CD4-positive, alpha-beta T cell treated with Interleukin-10 for 1 hour (primary cell): ENCODE results near the gene ABCC8.

Experiments used
- DNase-seq: peaks from one replicate; pipeline ENCODE4 v3.0.0-alpha.2; 2020

Gene ABCC8

DNA sequence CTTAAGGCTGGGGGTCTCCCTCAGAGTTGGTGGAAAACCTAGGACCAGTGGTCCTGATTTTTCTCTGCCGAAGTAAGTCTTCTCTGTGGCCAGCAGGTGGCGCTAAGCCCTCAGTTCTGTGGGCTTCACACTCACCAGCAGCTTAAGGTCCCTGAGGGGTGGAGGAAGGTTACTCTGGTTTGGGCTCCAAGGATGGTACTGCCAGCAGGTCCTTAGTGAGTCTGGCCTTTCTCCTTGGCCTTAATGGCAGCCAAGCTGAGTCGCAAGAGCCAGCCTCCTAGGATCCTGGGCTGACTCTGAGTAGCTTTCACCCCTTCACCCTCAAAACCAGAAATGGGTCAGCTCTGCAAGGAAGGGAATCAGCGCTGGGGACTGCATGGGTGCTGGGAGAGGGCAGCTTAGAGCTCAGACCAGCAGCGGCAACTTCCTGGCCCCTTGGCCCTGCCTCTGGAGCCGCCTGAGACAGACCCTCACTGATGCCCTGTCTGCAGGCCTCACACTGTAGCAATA, 92.6 kb downstream of the ABCC8 start:
- peak; percentile 77 for DNase-seq

DNA sequence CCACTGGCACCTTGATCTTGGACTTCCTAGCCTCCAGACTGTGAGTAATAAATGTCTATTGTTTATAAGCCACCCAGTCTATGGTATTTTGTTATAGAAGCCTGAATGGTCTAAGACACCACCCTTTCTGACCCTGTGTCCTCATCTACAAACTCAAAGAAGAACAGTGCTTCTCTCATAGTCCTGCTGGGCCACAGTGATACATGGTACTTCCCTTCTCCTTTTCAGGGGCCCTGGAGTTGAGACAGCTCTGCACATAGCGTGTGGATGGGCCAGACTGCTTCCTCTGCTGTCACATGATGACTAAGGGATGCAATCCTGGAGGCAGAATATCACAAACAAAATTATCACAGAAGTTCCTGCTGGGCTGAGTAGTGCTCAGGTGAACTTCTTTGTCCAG, 93.2 kb downstream of the ABCC8 start:
- DNase-seq = no peak

DNA sequence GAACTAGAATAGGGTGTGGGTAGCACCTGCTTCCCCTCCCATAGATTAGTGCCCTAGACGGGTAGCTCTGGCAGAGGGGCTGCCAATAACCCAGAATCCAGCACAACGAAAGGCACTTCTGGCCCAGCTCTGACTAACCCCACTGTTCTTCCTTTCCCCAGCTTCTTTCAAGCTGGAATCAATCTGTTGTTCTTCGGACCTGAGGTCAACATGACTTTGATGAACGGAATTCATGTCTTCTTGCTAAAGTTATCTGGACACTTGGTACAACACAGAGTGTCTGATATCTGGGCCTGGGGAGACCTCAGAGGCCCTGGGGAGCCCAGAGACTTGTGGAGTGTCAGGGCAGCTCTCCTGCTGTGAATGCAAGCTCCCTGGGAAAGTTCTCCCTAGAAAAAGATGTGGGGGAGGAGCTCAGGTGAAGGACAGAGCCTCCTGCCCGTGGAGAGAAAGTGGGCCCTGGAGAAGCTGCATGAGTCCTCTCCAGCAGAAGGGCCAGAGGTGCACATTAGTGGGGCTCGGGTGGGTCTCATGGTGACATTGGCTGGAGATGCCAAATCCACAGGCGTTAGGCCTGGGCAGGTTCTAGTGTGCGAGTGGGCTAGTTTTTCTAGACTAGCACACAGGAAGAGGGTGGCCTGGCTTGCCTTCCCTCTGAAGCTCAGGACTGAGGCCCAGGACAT, 94.5 kb downstream of the ABCC8 start:
- no peak for DNase-seq

DNA sequence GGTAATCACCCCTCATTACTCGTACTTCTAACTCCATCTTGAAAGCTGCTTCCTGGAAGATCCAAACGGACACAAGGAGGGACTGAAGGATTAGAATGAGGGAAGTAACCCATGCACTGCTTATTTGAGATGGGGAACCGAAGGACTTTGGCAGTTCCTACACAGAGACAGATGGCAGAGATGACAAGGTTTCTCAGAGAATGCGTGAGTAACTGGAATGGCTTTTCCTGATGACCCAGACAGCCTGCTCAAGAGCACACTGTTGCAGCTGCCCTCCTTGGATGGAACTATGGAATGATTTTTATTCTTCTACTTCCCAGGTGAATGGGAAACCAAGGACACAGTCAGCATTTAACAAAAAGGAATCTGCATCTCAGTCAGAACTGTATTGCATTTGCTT, 95.5 kb downstream of the ABCC8 start:
- DNase-seq = no peak

DNA sequence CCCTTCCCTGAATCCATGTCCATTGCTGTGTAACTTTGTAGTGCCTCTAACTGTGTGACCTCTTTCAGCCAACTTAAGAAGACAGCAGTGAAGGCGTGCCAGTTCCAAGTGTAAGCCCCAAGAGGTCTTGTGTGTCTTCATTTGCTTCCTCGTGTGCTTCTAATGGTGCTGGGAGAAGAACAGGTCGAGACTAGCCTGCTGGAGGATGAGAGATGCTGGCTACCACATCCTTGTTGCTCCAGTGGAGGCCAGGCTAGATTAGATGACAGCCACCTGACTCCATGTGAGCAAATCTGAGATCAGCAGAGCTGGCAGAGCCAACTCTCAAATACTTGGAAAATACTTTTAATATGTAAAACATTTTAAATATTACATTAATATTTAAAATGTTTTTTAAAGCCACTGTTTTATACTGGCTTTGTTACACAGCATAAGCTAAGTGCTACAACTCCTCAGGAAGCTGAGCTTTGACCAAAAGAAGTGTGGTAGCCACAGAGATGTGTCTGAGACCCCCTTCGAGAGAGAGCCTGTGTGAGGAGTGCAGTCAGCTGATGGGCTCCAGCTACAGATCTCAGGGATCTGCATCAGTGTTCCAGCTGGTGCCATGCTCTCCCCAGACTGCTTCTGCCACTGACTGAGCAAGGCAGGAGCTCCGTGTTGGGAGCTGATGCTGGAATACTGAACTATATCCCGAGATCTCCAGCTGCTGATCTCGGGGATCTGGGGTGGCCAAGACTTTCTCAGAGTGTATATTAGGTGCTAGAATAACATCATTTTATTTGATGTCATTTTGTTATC, 97.1 kb downstream of the ABCC8 start:
- DNase-seq = no peak

DNA sequence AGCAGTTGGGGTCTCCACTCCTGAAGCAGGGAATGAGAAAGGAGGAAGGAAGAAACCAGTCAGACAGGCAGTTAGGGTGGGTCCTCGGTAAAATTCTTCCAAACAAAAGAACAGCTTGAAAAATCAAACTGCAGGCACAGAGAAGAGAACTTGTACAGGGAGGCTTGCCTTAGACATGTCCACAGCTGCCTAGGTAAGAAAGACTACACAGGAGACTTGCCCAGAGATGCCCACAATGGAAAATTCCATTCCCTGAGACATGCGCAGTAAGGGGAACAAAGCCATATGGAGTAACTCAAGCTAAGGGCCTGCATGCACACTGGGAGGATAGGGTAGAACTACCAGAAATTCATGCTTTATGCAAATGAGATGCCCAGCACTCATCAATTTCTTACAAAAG, 98.0 kb downstream of the ABCC8 start:
- DNase-seq = no peak

DNA sequence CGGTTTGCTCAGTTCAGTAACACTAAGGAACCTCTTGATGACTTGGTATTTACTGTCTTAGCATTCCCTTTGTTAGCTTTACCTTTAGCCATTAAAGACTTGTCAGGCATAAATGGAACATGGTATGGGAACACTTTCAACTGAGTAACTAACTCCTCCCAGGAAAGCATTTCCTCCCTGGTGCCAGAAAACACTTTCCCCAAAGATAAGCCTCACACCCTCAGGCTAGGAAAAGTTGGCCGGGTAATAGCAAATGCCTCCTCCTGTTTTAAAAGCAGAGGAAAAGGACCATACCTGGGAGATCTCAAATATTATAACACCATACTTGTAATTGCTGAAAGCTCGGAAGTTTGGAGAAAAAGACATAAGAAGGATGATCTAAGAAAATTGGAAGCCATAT, 100.2 kb downstream of the ABCC8 start:
- no peak for DNase-seq

DNA sequence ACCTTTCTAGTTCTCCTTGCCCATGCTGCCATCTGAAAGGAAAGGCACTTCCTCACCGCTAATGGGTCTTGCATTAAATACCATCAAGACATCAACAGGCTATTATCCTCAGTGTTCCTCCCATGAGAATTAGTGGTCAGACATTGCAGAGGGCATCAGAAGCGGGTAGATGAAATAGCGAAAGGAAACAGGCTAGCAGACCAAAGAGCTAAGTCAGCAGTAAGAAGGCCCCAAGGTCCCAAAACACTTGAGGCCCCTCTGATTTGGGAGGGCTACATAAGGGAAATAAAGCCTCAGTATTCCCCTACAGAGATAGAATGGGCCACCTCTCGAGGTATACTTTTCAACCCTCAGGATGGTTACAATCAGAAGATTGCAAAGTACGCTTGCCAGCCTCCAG, 101.1 kb downstream of the ABCC8 start:
- DNase-seq = no peak

DNA sequence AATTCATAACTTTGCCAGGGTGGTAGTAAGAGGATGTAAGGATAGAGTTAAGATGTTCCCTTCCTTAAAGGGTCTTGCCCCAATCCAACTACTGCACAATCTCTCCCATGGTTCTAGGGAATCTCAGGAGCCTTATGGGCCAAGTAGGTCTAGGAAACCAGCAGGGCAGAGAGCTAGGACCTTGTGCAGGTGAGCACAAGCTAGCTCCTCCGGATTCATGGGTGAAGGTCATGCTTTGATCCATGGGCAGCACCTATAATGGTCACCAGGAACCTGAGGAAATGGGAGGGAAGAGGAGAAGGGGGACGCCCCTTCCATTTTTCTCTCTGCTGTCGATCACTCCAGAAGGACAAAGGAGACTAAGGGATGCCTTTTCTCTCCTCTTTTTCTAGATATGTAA, 105.0 kb downstream of the ABCC8 start:
- no peak for DNase-seq

DNA sequence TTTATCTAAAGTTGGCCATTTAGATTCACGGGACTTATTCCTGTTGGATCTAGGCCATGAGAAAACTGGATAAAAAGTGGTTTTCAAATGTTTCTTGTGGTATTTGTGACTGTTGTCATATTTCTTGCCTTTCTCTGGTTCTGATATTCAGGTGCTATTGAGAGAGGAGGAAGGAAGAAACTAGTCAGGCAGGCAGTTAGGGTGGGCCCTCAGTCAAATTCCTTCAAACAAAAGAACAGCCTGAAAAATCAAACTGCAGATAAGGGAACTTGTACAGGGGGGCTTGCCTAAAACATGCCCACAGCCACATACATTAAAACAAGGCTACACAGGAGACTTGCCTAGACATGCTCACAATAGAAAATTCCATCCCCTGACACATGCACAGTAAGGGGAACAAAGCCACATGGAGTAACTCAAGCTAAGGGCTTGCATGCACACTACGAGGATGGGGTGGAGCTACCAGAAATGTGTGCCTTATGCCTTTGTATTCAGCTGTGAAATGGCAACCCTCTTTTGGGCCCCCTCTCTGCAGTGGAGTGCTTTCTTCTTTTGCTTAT, 106.9 kb downstream of the ABCC8 start:
- DNase-seq = no peak

DNA sequence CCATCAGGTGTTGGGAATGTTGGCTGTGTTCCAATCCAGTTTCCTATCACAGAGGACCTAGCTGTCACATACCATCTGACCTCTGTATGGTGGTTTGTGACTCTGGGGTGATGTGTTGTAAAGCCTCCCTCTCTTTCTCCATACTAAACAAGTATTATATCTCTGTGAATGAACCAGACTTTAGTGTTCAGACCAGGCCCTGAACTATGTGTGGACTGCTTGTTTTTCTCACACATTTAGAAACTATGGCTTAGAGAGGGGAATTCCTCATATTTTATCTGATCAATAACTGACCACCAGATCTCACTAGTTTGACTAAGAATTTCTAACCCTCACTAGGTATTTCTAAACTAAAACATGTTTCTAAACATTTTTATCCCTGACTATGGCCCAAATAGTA, 107.6 kb downstream of the ABCC8 start:
- DNase-seq = no peak

DNA sequence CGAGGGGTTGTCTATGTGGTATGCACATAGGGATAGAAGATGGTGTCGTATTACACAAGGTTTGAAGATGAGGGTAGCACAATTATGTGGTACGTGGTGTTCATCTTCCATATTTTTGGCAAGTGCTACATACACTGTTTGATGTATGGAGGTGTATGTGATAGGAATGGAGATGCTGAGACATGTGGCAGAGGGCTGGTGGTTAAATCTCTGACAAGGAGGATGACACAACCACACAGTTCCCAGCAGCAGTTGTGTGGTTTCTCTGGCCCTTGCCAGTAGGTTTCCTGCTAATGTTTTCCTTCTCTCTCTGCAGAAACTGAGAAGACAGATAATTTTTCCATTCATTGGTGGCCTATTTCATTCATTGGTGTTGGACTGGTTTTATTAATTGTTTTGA, 108.1 kb downstream of the ABCC8 start:
- DNase-seq = no peak

DNA sequence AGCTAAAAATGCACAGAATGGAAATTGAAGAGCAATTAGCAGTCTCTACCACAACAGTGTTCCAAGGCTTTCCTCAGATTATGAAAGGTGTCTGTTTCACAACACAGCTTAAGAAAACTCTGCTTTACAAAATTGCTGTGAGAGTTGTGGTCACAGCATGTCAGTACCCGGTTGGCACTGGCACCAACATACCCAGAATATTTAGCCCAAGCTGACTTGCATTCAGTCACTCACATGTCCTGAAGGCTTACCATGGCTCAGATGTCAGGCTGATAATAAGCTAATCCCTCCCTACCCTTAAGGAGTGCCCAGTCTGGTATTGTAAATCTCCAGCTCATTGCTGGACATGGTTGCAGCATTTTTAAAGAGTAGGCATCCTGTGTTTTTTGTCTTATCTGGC, 110.2 kb downstream of the ABCC8 start:
- no peak for DNase-seq

DNA sequence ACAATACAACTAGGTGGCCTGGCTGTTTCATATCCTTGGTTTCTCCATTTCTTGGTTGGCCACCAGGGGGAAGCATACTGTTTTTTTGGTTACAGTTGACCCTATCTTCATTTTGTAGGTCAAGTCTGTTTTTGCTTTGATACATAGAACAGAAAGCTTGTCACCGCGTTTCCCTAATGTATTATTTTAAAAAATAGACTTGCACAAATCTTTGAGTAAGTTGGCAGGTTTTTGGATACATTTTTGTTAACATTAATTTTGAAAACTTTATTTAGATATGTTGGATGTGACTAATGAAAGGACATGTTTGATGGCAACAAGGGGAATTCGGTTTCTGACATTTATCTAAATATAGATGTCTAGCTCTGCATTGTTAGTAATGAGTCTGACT, 122.0 kb downstream of the ABCC8 start:
- peak; percentile 81 for DNase-seq

DNA sequence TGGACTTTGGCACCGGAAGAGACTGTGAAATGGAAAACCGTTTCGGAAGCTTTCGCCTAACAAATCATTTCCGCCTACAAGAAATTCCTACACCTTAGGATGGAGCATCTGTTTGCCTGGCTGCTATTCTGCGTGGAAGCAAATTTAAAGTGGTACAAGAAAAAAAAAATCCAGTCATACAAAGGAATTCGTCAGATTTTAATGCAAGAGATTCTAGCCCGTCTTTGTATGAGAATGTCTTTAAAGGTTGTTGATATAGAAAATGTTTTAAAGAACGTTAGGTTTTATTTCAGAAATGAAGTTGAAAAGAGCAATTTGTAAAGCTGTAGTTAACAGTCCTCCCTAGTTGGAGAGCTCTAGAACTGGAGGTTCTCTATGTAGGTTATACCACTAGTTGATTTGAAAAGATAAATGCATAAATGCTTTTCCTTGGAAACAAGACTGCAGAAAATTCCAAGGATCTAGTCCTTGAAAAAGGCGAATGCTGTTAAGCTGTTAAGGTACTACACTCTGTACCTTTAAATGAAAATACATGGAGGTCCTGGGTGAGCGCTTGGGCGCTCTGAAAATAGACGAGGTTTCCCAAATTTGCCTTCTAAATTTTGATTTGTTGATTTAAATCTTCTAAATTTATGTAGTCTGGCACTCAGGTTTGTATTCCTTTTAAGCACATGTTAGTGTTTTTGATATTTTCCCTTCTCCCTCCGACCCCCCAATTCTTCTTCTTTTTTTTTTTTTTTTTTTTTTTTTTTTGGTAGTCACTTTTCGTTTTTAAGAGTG, 122.6 kb downstream of the ABCC8 start:
- DNase-seq = no peak

DNA sequence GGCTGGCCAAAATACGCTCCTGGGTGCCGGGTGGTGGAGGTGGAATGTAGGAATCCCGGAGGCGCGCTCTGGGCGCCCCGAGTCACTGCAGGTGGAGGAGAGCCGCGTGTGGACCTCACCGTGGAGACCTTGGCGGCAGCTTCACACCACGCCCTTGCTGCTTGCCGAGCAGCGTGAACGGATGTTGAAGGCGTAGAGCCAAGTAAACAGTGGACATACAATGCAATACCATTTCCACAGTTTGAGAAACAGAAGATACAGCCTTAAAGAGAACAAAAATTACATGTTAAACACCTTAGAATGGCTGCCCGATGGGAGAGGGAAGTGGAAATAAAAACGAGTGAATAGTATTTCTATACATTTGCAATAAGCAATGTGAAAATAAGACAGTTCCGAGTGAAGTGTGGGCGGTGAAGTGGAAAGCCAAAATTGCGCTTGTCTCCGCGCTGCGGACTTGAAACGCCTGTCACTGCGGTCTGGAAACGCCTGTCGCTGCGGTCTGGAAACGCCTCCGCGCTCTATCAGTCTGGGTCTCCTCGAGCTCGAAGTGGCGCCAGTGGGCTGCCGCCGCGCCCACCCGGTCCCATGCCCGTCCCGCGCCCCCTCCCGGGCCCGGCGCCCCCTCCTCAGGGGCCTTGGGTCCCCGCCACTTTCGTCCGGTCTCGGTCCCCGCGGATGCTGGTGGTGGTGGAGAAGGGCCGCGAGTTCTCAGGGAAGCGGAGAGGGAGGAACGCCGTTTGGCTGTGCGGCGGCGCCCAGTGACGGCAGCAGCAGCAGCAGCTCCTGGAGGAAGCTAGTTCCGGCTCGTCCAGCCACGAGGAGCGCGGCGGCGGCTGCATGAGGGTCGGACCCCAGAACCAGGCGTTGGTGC, 123.5 kb downstream of the ABCC8 start:
- peak; percentile 46 for DNase-seq

DNA sequence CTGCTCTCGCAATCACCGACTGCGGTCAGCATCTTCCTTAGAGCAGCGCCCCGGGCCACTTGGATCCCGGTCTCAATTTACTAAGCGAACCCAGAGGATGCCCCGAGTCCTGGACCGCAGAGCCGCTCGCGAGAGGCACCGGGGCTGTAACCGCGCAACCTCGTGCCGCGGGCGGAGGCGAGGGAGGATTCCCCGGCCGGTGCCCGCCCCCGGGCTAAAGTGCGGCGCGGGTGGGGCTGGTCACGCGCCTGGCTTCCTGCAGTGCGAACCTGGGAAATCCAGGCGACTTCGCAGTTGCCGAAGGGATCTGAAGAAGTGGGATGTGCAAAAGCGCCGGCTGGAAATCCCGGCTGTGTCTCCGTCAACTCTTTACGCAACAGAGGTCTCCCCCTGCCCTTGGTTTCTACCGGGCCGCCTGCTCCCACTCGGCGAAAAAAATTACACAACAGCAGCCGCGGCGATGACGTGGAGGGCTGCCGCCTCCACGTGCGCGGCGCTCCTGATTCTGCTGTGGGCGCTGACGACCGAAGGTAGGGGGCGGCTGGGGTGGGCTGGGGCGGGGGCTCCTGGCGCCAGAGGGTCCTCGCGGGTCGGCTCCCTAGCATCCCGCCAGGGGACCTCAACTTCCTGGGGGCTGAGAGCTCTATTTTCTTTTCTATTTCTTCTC, 125.0 kb downstream of the ABCC8 start, which contains the start of gene NCR3LG1:
Gene NCR3LG1 (plus strand): TSS at position 291 of the 667 bp plus-strand sequence. CDS start 170 bp downstream, at position 461.
- peak; percentile 68 for DNase-seq

DNA sequence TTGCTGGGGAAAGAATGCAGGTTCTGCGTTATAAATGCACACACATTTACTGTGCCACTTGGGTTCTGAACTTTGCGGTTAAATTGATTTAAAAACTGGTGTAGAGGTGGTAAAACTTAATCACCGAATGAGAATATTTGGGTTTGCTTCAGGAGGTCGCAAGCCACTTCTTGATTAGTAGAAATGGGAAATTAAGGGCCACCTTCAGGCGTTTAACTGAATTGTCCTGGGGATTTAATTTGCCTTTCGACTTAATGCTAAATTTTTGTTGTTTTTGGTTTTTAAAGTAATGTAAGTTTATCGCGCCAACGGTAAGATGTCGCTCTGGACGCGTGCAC, 125.5 kb downstream of the ABCC8 start:
- DNase-seq = no peak

DNA sequence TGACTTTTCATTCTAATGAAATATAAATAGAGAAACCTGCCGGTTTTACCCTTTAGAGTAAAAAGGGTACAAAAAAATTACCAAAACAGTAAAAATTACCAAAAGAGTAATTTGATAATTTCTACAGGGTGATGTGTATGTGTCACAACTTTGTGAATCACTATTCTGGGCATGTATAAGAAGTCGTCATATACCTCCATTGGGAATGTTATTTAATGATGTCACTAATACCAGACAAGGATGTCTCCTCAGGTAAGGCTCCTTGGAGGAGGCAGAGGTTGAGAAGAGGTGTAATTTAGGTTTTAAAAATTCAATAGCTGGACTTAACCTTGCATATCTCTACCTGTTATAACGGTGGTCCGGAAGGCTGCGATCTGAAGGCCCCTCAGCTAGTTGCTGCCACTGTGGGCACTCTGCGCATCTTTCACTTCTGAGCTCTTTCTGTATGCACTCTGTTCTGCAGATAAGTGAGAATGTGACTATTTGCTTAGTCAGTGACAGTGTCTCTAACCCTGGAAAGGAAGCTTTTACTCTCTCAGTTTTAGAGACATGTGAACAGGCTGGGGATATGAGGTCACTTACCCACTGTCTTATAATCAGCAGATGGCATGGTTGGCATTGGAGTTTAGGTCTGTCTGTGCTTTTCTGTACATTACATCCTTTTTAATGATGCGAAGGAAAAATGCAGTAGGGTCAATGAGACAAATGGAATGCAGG, 126.0 kb downstream of the ABCC8 start:
- DNase-seq = no peak

DNA sequence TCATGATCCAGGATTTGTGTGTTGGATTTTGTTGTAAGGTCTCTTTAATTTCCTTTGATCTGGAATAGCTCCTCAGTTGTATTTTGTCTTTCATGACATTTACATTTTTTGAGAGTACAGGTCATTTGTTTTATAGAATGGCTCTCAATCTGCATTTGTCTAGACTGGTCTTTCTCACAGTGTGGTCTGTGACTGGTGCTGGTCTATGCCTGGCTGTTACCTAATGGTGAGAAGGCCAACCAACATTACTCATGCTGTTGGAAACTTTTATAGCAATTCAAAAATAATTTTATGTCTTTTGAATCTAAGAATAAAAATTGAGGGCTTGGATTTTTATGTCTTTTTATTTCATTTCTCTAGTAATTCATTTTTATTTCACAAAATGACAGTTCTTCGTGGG, 129.0 kb downstream of the ABCC8 start:
- no peak for DNase-seq

DNA sequence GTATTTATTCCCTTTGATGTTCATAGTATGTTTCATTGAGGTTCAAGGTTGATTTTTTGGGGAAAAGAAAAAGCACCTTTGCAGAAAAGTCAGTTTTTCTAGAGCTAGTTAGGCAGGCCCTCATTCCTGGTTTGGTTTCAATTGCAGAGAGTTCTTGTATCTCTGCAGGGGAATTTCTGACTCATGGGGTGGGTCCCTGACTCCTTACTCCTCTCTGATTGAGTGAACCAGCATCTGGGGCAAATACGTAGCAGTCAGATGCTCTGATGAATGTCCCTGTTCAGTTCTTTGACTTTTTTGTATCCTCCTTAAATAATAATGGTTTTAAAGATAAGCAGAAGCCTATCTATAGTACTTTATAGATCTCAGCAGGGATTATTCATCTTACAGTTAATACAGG, 132.7 kb downstream of the ABCC8 start:
- DNase-seq = no peak
